ENCODE data around the gene RDM1.

The RDM1 gene

DNA sequence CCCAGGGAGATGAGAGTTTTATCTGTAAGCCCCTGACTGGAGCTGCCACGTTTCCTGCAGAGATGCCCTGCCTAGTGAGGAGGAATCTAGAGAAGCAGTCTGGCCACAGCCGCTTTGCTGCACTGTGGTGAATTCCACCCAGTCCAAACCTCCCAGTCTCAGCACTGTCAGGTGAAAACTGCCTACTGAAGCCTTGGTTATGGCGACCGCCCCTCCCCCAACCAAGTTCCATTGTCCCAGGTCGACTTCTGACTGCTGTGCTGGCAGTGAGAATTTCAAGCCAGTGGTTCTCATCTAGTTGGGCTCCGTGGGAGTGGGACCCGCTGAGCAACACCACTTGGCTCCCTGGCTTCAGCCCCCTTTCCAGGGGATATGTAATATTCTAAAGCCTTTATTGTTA, 23.1 kb upstream of the RDM1 start:
- TF ChIP-seq ISL1 (CRISPR knock-in tag; IDR thresholded peaks at IDR 0.05) = no peak
- TF ChIP-seq, protein P1, sequence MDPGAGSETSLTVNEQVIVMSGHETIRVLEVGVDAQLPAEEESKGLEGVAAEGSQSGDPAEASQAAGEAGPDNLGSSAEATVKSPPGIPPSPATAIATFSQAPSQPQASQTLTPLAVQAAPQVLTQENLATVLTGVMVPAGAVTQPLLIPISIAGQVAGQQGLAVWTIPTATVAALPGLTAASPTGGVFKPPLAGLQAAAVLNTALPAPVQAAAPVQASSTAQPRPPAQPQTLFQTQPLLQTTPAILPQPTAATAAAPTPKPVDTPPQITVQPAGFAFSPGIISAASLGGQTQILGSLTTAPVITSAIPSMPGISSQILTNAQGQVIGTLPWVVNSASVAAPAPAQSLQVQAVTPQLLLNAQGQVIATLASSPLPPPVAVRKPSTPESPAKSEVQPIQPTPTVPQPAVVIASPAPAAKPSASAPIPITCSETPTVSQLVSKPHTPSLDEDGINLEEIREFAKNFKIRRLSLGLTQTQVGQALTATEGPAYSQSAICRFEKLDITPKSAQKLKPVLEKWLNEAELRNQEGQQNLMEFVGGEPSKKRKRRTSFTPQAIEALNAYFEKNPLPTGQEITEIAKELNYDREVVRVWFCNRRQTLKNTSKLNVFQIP (CRISPR knock-in tag; IDR thresholded peaks at IDR 0.05; ENCODE audit: borderline replicate concordance, low read depth) = no peak
- no peak for TF ChIP-seq TOX (CRISPR knock-in tag; IDR thresholded peaks at IDR 0.05; ENCODE audit: borderline replicate concordance)
- TF ChIP-seq PPARA (CRISPR knock-in tag; IDR thresholded peaks at IDR 0.05; ENCODE audit: borderline replicate concordance) = no peak
- no peak for TF ChIP-seq PATZ1 (CRISPR knock-in tag; IDR thresholded peaks at IDR 0.05; ENCODE audit: borderline replicate concordance)
- no peak for TF ChIP-seq ZFP3 (CRISPR knock-in tag; IDR thresholded peaks at IDR 0.05)
- no peak for TF ChIP-seq RARB (CRISPR knock-in tag; IDR thresholded peaks at IDR 0.05)
- TF ChIP-seq ZNF70 (CRISPR knock-in tag; IDR thresholded peaks at IDR 0.05) = no peak
- no peak for ATAC-seq

DNA sequence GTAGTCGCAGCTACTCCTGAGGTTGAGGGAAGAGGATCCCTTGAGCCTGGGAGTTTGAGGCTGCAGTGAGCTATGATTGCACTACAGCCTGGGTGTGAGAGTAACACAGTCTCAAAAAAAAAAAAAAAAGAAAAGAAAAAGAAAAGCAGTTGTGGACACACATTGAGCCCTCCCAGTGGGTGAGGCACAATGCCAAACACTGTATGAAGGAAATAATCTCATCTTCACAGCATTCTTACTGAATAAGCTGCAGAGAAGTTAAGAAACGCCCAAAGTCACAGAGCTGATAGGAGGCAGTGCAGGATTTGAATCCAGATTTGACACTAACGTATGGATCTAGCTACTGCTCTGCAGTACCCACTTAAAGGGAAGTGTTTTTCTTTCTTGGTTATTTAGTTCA, 18.8 kb upstream of the RDM1 start:
- TF ChIP-seq ARNTL (CRISPR knock-in tag; IDR thresholded peaks at IDR 0.05; ENCODE audit: borderline replicate concordance, low read depth) = no peak
- ATAC-seq = no peak

- TF ChIP-seq CSRNP3 (CRISPR knock-in tag; IDR thresholded peaks at IDR 0.05) (no peak), ZC3H10 (CRISPR knock-in tag; IDR thresholded peaks at IDR 0.05) (no peak), GLIS3 (CRISPR knock-in tag; IDR thresholded peaks at IDR 0.05) (no peak), SNAI2 (CRISPR knock-in tag; IDR thresholded peaks at IDR 0.05) (no peak), ZNF565 (CRISPR knock-in tag; conservative IDR thresholded peaks at IDR 0.05; ENCODE audit: low read depth) (no peak), ZFP30 (CRISPR knock-in tag; IDR thresholded peaks at IDR 0.05) (no peak), TOX (CRISPR knock-in tag; IDR thresholded peaks at IDR 0.05; ENCODE audit: borderline replicate concordance) (no peak), PATZ1 (CRISPR knock-in tag; IDR thresholded peaks at IDR 0.05; ENCODE audit: borderline replicate concordance) (no peak), ARNTL (CRISPR knock-in tag; IDR thresholded peaks at IDR 0.05; ENCODE audit: borderline replicate concordance, low read depth) (no peak), OSR1 (CRISPR knock-in tag; IDR thresholded peaks at IDR 0.05) (no peak), ZFP3 (CRISPR knock-in tag; IDR thresholded peaks at IDR 0.05) (no peak), ZNF70 (CRISPR knock-in tag; IDR thresholded peaks at IDR 0.05) (no peak), ISL1 (CRISPR knock-in tag; IDR thresholded peaks at IDR 0.05) (no peak), ZNF8 (CRISPR knock-in tag; IDR thresholded peaks at IDR 0.05) (no peak), RARB (CRISPR knock-in tag; IDR thresholded peaks at IDR 0.05) (no peak)
- TF ChIP-seq, protein P1 (CRISPR knock-in tag; IDR thresholded peaks at IDR 0.05; ENCODE audit: borderline replicate concordance, low read depth) = no peak
- TF ChIP-seq, protein P2, sequence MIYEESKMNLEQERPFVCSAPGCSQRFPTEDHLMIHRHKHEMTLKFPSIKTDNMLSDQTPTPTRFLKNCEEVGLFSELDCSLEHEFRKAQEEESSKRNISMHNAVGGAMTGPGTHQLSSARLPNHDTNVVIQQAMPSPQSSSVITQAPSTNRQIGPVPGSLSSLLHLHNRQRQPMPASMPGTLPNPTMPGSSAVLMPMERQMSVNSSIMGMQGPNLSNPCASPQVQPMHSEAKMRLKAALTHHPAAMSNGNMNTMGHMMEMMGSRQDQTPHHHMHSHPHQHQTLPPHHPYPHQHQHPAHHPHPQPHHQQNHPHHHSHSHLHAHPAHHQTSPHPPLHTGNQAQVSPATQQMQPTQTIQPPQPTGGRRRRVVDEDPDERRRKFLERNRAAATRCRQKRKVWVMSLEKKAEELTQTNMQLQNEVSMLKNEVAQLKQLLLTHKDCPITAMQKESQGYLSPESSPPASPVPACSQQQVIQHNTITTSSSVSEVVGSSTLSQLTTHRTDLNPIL (CRISPR knock-in tag; IDR thresholded peaks at IDR 0.05; ENCODE audit: low read depth) = no peak
- ATAC-seq = no peak
These were observed 17.5 kb upstream of the RDM1 start for GRCh38 chr17:35948092-35948491.

Measured in SK-N-SH treated with all-trans-retinoic acid at 6 μM for 48 hours (cell line).